PC-3 (cell line): ENCODE data around the gene IL1RAPL2.
A peak's percentile ranks its signal among the peaks of the same experiment; 100 is the strongest.

Experiments used
- CTCF ChIP-seq: fragments of 300-600 bp; sonication (generic); conservative IDR thresholded peaks from 2 replicates; pipeline ENCODE4 v1.5.1; 2017; ENCODE audit warnings: antibody characterized with exemption, low read depth, mild to moderate bottlenecking, low read length
- EZH2 ChIP-seq: fragments of 300-600 bp; sonication (generic); IDR thresholded peaks from one replicate; pipeline ENCODE4 v1.6.1; 2017; ENCODE audit warnings: antibody characterized with exemption, mild to moderate bottlenecking, low read length; ENCODE audit not compliant: unreplicated experiment

GRCh38 chrX:104565791-104566680, at the start of gene IL1RAPL2:
- TF ChIP-seq CTCF (peak; percentile 82), EZH2 (no peak)
